ENCODE data around the gene GAL3ST2.

DNA sequence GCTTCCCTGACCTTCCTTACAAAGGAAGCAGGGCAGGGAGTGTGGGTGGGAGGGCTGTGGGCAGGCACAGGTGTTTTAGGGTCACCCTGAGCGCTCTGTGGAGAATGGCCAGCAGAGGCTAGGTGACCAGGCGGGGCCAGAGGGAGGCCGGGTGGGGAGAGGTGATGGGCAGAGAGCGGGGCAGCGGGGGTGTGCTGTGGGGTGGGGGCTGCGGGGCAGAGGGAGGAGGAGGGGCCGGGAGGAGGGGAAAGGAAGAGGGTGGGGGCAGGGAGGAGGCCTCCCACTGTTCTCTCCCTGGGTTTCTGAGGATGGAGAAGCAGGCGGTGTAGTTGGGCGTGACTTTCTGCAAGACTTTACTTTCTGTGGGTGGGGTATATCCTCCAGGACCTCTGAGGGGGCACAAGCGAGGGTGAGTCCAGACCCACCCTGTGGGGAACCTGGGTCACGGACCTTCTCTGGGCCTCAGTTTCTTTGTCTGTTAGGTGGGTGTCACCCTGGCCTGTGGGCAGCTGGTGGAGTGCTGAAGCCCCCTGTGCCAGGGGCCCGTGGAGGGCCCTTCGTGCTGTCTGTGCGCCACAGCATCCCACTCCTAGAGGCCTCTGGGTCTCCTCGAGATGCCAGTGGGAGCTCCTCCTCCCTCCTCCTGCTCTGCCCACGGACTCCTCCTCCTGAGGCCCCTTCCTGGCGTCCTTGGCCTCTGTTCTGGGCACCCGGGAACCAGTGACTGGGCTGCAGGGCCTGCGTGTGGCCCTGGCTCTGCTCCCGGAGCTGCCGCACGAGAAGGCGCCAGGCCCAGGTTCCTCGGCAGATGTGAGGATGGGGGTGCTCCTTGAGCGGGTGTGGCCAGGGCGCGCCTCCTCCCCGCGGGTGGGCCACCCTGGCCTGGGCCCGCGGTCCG, 26.0 kb downstream of the GAL3ST2 start:
- TF ChIP-seq CTCF (IDR thresholded peaks at IDR 0.05): no peak
- no peak for TF ChIP-seq POLR2A (IDR thresholded peaks at IDR 0.05)

Data from body of pancreas (tissue), 4 donors.